ENCODE measurements around the gene PHAF1. TPM values are rescaled to one million over a fixed set of nuclear protein-coding genes. Genes with fewer than 3 reads are reported as not detected.

Gene PHAF1
- total RNA-seq, 2 donors from 2014 or later: 18.8 to 19.6 TPM

- 97 to 100% methylated on average over 2 to 3 of the region's 3 CpGs for WGBS, 2 experiments (ENCODE audit: insufficient coverage in 1 of 2, insufficient read length in 1 of 2)
- Mint-ChIP-seq H3K27ac (no peak overlapping the region), H3K4me3 (no peak overlapping the region), H3K36me3 (ENCODE audit: low read depth) (peaks cover 41% of the 10 kb centered on the region), H3K27me3 (ENCODE audit: insufficient read depth) (no peaks in the 10 kb centered on the region), H3K4me1 (no peaks in the 10 kb centered on the region), H3K9me3 (no peaks in the 10 kb centered on the region)
- no peak for TF ChIP-seq CTCF (conservative IDR thresholded peaks at IDR 0.05)
- no peaks in the 10 kb centered on the region for H3K9me3 ChIP-seq (ENCODE audit: control insufficient read depth, low read length)
- H3K4me3 ChIP-seq (ENCODE audit: low read length): no peak overlapping the region
- H3K4me1 ChIP-seq (ENCODE audit: control insufficient read depth, insufficient read depth, low read length): no peaks in the 10 kb centered on the region
- H3K27ac ChIP-seq (ENCODE audit: low read depth, low read length): no peak overlapping the region
- DNase-seq: no peak
- no peak overlapping the region for H3K9ac ChIP-seq (ENCODE audit: extremely low read depth, low read length, poor library complexity, severe bottlenecking)
- H3K27me3 ChIP-seq (ENCODE audit: control insufficient read depth, insufficient read depth, low read length, poor library complexity, severe bottlenecking): no peaks in the 10 kb centered on the region
- peaks cover 53% of the 10 kb centered on the region for H3K36me3 ChIP-seq (ENCODE audit: control insufficient read depth, insufficient read depth, low read length)
These were observed 19.1 kb downstream of the PHAF1 start for GRCh38 chr16:67128887-67129286.

DNA sequence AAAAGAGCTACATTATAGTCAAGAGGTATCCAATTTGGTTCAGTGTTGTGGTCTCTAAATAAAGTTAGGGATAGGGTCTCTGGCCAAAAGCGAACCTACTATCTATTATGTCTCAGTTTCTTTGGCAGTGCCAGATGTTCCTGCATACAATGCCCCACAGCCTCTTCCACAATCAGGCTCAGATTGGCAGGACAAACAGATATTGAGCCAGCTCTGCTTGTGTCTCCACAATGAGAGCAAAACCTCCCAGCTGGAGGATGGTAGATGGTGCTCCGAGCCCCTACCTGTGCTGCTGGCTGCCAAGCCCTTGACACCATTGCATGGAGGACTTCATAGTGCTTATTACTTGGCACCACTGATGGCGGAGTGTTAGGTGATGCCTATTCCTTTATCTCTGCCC is 19.7 kb downstream of the PHAF1 start:
- H3K9ac ChIP-seq (ENCODE audit: extremely low read depth, low read length, poor library complexity, severe bottlenecking): no peak overlapping the region
- H3K4me3 Mint-ChIP-seq: no peak overlapping the region
- H3K27ac Mint-ChIP-seq: no peak overlapping the region
- no peak for TF ChIP-seq CTCF (conservative IDR thresholded peaks at IDR 0.05)
- no peak for DNase-seq
- 90 to 96% methylated on average over 2 to 3 of the region's 3 CpGs for WGBS, 2 experiments (ENCODE audit: insufficient coverage in 1 of 2, insufficient read length in 1 of 2)
- no peaks in the 10 kb centered on the region for H3K27me3 Mint-ChIP-seq (ENCODE audit: insufficient read depth)
- H3K4me1 Mint-ChIP-seq: no peaks in the 10 kb centered on the region
- no peaks in the 10 kb centered on the region for H3K27me3 ChIP-seq (ENCODE audit: control insufficient read depth, insufficient read depth, low read length, poor library complexity, severe bottlenecking)
- H3K36me3 ChIP-seq (ENCODE audit: control insufficient read depth, insufficient read depth, low read length): peaks cover 53% of the 10 kb centered on the region
- no peaks in the 10 kb centered on the region for H3K4me1 ChIP-seq (ENCODE audit: control insufficient read depth, insufficient read depth, low read length)
- H3K27ac ChIP-seq (ENCODE audit: low read depth, low read length): no peak overlapping the region
- peaks cover 41% of the 10 kb centered on the region for H3K36me3 Mint-ChIP-seq (ENCODE audit: low read depth)
- no peaks in the 10 kb centered on the region for H3K9me3 ChIP-seq (ENCODE audit: control insufficient read depth, low read length)
- no peak overlapping the region for H3K4me3 ChIP-seq (ENCODE audit: low read length)
- no peaks in the 10 kb centered on the region for H3K9me3 Mint-ChIP-seq

DNA sequence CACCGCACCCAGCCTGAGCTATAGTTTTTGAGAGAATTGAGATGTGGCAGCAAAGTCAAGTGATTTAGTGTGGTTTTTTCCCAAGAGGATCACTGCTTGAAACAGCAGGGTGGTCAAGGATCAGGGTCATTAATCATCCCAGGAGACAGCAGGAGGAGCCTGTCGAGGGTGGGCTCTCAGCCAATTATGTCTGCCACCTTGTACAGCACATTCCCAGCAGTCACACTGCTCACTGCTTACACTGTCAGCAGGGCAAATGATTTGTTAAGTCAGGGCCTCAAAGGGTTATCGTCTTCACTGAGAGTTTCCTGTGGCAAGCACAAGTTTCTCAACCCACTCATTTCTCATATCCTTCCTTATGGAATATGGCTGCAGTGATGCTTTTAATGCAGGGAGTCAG is 27.9 kb downstream of the PHAF1 start:
- Mint-ChIP-seq H3K4me1 (no peaks in the 10 kb centered on the region), H3K4me3 (no peak overlapping the region), H3K27me3 (ENCODE audit: insufficient read depth) (no peaks in the 10 kb centered on the region), H3K27ac (no peak overlapping the region), H3K36me3 (ENCODE audit: low read depth) (peaks cover 70% of the 10 kb centered on the region), H3K9me3 (no peaks in the 10 kb centered on the region)
- Histone ChIP-seq H3K4me3 (ENCODE audit: low read length) (no peak overlapping the region), H3K36me3 (ENCODE audit: control insufficient read depth, insufficient read depth, low read length) (peaks cover 71% of the 10 kb centered on the region), H3K9ac (ENCODE audit: extremely low read depth, low read length, poor library complexity, severe bottlenecking) (no peak overlapping the region), H3K27me3 (ENCODE audit: control insufficient read depth, insufficient read depth, low read length, poor library complexity, severe bottlenecking) (no peaks in the 10 kb centered on the region), H3K4me1 (ENCODE audit: control insufficient read depth, insufficient read depth, low read length) (no peaks in the 10 kb centered on the region), H3K9me3 (ENCODE audit: control insufficient read depth, low read length) (no peaks in the 10 kb centered on the region), H3K27ac (ENCODE audit: low read depth, low read length) (no peak overlapping the region)
- TF ChIP-seq CTCF (conservative IDR thresholded peaks at IDR 0.05): no peak
- DNase-seq: no peak
- WGBS, 2 experiments (ENCODE audit: insufficient coverage in 1 of 2, insufficient read length in 1 of 2): 93% methylated on average over 2 to 3 of the region's 3 CpGs

All from endodermal cell (in vitro differentiated cells).